C4-2B (cell line): Measurements from ENCODE around the gene LONRF2.

Experiments
- CTCF ChIP-seq: fragments of 450-650 bp; conservative IDR thresholded peaks from 2 replicates; pipeline ENCODE4 v1.5.1; 2017; ENCODE audit warnings: mild to moderate bottlenecking
- ZFX ChIP-seq: fragments of 450-650 bp; IDR thresholded peaks from 2 replicates; pipeline ENCODE4 v1.6.1; 2017

- TF ChIP-seq CTCF, result no peak
- TF ChIP-seq ZFX, result no peak
Observed at GRCh38 chr2:100274076-100274475, 48.2 kb downstream of the LONRF2 start.
